Measurements from ENCODE around the gene IQSEC3.
"Not testable (repeated sequence)": the region's sequence is repeated elsewhere in the genome, so short reads cannot be mapped to it uniquely, and the experiment has no call there.

IQSEC3 gene

GRCh38 chr12:214003-214741 lies 147.6 kb downstream of the IQSEC3 start, which contains the start of gene SLC6A12:
TSS of gene SLC6A12 (minus strand) at chr12:214157. CDS start at chr12:209986, 4,171 bp downstream.
- no peak for DNase-seq (ENCODE audit: low spot score)

- DNase-seq (ENCODE audit: low spot score): no peak
These were observed 148.5 kb downstream of the IQSEC3 start for GRCh38 chr12:215116-215515.

GRCh38 chr12:217029-217428 lies 150.5 kb downstream of the IQSEC3 start:
- not testable (repeated sequence) for DNase-seq (ENCODE audit: low spot score)

GRCh38 chr12:218221-218620 lies 151.7 kb downstream of the IQSEC3 start:
- DNase-seq (ENCODE audit: low spot score): no peak

GRCh38 chr12:218728-219590 lies 152.4 kb downstream of the IQSEC3 start:
- no peak for DNase-seq (ENCODE audit: low spot score)

GRCh38 chr12:219891-220352 lies 153.4 kb downstream of the IQSEC3 start:
- DNase-seq (ENCODE audit: low spot score): peak; percentile 78

GRCh38 chr12:220491-220890 lies 153.9 kb downstream of the IQSEC3 start:
- no peak for DNase-seq (ENCODE audit: low spot score)

GRCh38 chr12:220946-221550 lies 154.5 kb downstream of the IQSEC3 start:
- DNase-seq (ENCODE audit: low spot score): no peak

- no peak for DNase-seq (ENCODE audit: low spot score)
These were observed 155.2 kb downstream of the IQSEC3 start for GRCh38 chr12:221736-222135.

GRCh38 chr12:223841-224240 lies 157.3 kb downstream of the IQSEC3 start:
- DNase-seq (ENCODE audit: low spot score): no peak

- DNase-seq (ENCODE audit: low spot score): no peak
These were observed 157.8 kb downstream of the IQSEC3 start for GRCh38 chr12:224330-224729.

GRCh38 chr12:225012-225411 lies 158.4 kb downstream of the IQSEC3 start:
- no peak for DNase-seq (ENCODE audit: low spot score)

GRCh38 chr12:226401-226800 lies 159.8 kb downstream of the IQSEC3 start:
- DNase-seq (ENCODE audit: low spot score): no peak

- no peak for DNase-seq (ENCODE audit: low spot score)
These were observed 160.8 kb downstream of the IQSEC3 start for GRCh38 chr12:227286-227915.
